GM23248 (cell line): ENCODE data around the gene WFIKKN1.

Source experiments
- EZH2 ChIP-seq: fragments of 200-600 bp; sonication (generic); IDR thresholded peaks from 2 replicates; pipeline ENCODE4 v1.6.1; 2018; ENCODE audit warnings: antibody characterized with exemption, mild to moderate bottlenecking; ENCODE audit not compliant: insufficient read depth, poor library complexity, severe bottlenecking
- EZH2phosphoT487 ChIP-seq: fragments of 200-600 bp; sonication (generic); IDR thresholded peaks from 2 replicates; pipeline ENCODE4 v1.6.1; 2018; ENCODE audit warnings: antibody characterized with exemption, moderate library complexity, mild to moderate bottlenecking, low read depth; ENCODE audit not compliant: insufficient read depth

DNA sequence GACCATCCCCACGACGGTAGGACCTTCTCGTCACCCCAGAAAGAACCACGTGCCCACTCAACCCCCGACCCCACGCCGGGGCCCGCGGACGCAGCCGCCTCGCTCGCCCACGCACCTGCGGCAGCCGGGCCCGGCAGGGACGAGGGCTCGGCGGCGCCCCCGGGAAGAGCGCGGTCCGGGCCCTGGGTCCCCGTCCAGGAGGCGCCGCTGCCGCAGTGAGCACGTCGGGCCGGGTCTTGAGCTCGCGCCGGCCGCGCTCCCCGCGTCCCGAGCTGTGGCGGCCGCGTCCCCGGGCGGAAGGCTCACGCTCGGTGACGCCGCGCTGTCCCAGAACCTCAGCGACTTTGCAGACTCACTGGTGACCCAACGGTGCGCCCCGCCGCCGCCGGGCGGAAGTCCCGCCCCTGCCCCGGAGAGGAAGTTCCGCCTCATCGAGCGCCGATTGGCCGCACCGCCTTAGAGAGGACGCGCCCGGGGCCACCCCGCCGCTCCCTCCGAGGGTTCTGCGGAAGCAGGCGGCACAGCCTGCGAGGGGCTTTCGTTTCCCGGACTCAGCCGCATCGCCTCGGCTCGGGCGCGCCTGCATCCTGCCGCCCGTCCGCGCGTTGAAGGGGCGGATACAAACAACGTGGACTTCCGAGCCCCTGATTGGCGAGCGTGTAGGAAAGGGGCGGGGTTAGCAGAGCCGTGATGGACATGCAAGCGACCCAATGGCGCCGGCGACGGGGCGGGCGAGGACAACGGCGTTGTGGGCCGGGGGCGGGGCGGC, 41.7 kb upstream of the WFIKKN1 start:
- TF ChIP-seq EZH2phosphoT487 (no peak), EZH2 (no peak)
